Panc1 (cell line): ENCODE data around the gene SCG5. TPM values are rescaled to one million over a fixed set of nuclear protein-coding genes. Genes with fewer than 3 reads are reported as not detected.

Experiments
- ATAC-seq: fragments of 200-7000 bp; cut with Tn5 transposase; 2 replicates; pipeline ENCODE4 v1.9.1; 2020; ENCODE audit warnings: mild to moderate bottlenecking, moderate library complexity
- BruUV-seq: library from RNA; stranded (reverse); fragments of 400-500 nt; replicated peaks from 2 replicates; lab custom pipeline; 2021; lab: Mats Ljungman, UMichigan
- CTCF ChIA-PET: fragments of 300-600 bp; sonication (Branson Sonifier 250); formaldehyde crosslinking; loops from one replicate; lab custom pipeline; 2022; ENCODE audit warnings: antibody characterized with exemption; lab: Charles Lee
- POLR2A ChIA-PET: fragments of 300-600 bp; sonication (Branson Sonifier 250); formaldehyde crosslinking; loops from one replicate; lab custom pipeline; 2022; ENCODE audit warnings: antibody characterized with exemption; lab: Charles Lee
- DNase-seq: peaks from one replicate; pipeline ENCODE4 v3.0.0-alpha.2; 2010; ENCODE audit warnings: low read depth, low spot score
- H3K27ac ChIP-seq: 2 replicates; pipeline ENCODE4 v1.5.1; 2011; ENCODE audit warnings: mild to moderate bottlenecking, low read length, inconsistent platforms
- H3K27me3 ChIP-seq: fragments of 200-500 bp; sonication (Bioruptor generic); 2 replicates; pipeline ENCODE4 v1.6.0; 2014; ENCODE audit warnings: low read length, inconsistent platforms; ENCODE audit not compliant: control insufficient read depth, insufficient read depth
- H3K36me3 ChIP-seq: fragments of 200-500 bp; sonication (Bioruptor generic); 2 replicates; pipeline ENCODE4 v1.5.1; 2014; ENCODE audit warnings: inconsistent platforms, mild to moderate bottlenecking, low read length, moderate library complexity; ENCODE audit not compliant: control insufficient read depth, insufficient read depth
- H3K4me1 ChIP-seq: 2 replicates; pipeline ENCODE4 v1.5.1; 2011; ENCODE audit warnings: inconsistent platforms, mild to moderate bottlenecking, low read length, moderate library complexity; ENCODE audit not compliant: control insufficient read depth, insufficient read depth
- H3K4me3 ChIP-seq, 2 experiments: 2 replicates each; pipeline ENCODE4 v1.5.1; 2011 to 2012; ENCODE audit warnings: low read depth in 2 of 2, low read length in 2 of 2, mild to moderate bottlenecking in 2 of 2, inconsistent platforms in 1 of 2, moderate library complexity in 1 of 2
- H3K9me3 ChIP-seq: fragments of 200-500 bp; sonication (Bioruptor generic); 2 replicates; pipeline ENCODE4 v1.5.1; 2014; ENCODE audit warnings: low read depth, mild to moderate bottlenecking, inconsistent platforms, low read length, moderate library complexity; ENCODE audit not compliant: control insufficient read depth, insufficient read depth
- POLR2AphosphoS5 ChIP-seq: IDR thresholded peaks from 2 replicates; pipeline ENCODE4 v1.6.1; 2012; ENCODE audit warnings: mild to moderate bottlenecking, low read depth, low read length, moderate library complexity
- SIN3A ChIP-seq: IDR thresholded peaks from 2 replicates; pipeline ENCODE4 v1.6.1; 2012; ENCODE audit warnings: low read depth, mild to moderate bottlenecking, low read length, moderate library complexity, borderline replicate concordance; ENCODE audit not compliant: insufficient read depth
- TCF7L2 ChIP-seq: IDR thresholded peaks from 2 replicates; pipeline ENCODE4 v1.6.1; 2011; ENCODE audit warnings: mild to moderate bottlenecking, low read depth, low read length, inconsistent platforms
- in situ Hi-C: cut with HindIII; loops from 2 replicates; pipeline ENCODE4 v1.10.0; 2016; ENCODE audit warnings: low sequenced_read_pairs, low pct_unique_long_range_greater_than_20kb
- intact Hi-C: fragments of 100-400 bp; cut with micrococcal nuclease; formaldehyde crosslinking; loops from one replicate; pipeline ENCODE4 v1.10.0; 2022; ENCODE audit not compliant: unreplicated experiment
- total RNA-seq: library from RNA; stranded (reverse); gene quantifications from one replicate; pipeline ENCODE4 v1.2.1, GENCODE V29; 2021; ENCODE audit not compliant: unreplicated experiment
- TF ChIP-seq, protein P1 (sequence below), 2 experiments: IDR thresholded peaks; 2 replicates each; pipeline ENCODE4 v1.6.1; 2011 to 2012; ENCODE audit warnings: low read depth in 2 of 2, control low read depth in 1 of 2, low read length in 1 of 2, mild to moderate bottlenecking in 1 of 2, moderate library complexity in 1 of 2; ENCODE audit not compliant: insufficient read depth in 1 of 2
- TF ChIP-seq, protein P2 (sequence below): fragments of 450-650 bp; IDR thresholded peaks from 2 replicates; pipeline ENCODE4 v1.5.1; 2017; ENCODE audit warnings: mild to moderate bottlenecking

Gene SCG5
- total RNA-seq, 1 experiment from 2014 or later, result 0.67 TPM

DNA sequence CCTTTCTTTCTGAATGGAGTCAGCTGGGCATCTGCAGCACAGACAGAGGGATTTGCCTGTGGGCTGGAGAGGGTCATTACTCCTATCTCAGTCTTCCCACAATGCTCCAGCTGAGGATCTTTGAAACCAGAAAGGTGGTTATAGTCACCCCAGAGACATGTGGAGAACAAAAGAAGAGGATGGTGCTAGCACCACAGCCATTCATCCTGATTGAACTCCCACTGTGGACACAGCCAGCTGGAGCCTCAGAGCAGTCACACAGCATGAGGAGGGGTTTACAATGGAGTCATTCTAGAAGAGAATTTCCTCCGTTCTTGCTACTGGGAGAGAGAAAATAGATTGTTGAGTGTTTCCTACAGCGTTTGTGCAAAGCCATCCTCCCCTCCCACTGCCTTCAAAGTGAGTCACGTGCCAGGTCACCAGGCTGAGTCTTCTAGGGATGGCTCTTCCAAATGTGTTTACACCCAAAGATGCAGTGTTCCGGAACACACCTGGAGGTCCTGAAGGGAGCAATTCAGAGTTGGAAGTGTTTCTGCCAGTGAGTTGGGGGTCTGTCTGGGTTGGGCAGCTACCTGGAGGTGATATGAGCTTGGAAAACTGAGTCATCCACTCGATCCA is 57.4 kb downstream of the SCG5 start:
- Histone ChIP-seq H3K4me3 (no peak overlapping the region), H3K4me1 (no peaks in the 10 kb centered on the region), H3K27me3 (no peaks in the 10 kb centered on the region), H3K36me3 (no peaks in the 10 kb centered on the region), H3K9me3 (no peaks in the 10 kb centered on the region), H3K27ac (no peak overlapping the region)
- BruUV-seq, result no TSS peak
- ATAC-seq, result no peak
- POLR2A ChIA-PET, result no interaction called here
- TF ChIP-seq TCF7L2, result no peak
- TF ChIP-seq SIN3A, result no peak
- TF ChIP-seq POLR2AphosphoS5, result no peak
- in situ Hi-C loops, result no loop called here
- intact Hi-C loops, result no loop called here
- CTCF ChIA-PET, result no interaction called here
- DNase-seq, result no peak

GRCh38 chr15:32700501-32701150 is 59.1 kb downstream of the SCG5 start:
- no peak overlapping the region for H3K27ac ChIP-seq
- ChIA-PET CTCF (no interaction called here), POLR2A (interaction anchor here (0.7 kb wide), 1 partner anchor 1759 kb away, joined by 3 read pairs; no protein-coding TSS in a partner anchor)
- BruUV-seq, result no TSS peak
- no peak for ATAC-seq
- in situ Hi-C loops (no loop called here), intact Hi-C loops (no loop called here)
- no peak for DNase-seq
- TF ChIP-seq, protein P1, sequence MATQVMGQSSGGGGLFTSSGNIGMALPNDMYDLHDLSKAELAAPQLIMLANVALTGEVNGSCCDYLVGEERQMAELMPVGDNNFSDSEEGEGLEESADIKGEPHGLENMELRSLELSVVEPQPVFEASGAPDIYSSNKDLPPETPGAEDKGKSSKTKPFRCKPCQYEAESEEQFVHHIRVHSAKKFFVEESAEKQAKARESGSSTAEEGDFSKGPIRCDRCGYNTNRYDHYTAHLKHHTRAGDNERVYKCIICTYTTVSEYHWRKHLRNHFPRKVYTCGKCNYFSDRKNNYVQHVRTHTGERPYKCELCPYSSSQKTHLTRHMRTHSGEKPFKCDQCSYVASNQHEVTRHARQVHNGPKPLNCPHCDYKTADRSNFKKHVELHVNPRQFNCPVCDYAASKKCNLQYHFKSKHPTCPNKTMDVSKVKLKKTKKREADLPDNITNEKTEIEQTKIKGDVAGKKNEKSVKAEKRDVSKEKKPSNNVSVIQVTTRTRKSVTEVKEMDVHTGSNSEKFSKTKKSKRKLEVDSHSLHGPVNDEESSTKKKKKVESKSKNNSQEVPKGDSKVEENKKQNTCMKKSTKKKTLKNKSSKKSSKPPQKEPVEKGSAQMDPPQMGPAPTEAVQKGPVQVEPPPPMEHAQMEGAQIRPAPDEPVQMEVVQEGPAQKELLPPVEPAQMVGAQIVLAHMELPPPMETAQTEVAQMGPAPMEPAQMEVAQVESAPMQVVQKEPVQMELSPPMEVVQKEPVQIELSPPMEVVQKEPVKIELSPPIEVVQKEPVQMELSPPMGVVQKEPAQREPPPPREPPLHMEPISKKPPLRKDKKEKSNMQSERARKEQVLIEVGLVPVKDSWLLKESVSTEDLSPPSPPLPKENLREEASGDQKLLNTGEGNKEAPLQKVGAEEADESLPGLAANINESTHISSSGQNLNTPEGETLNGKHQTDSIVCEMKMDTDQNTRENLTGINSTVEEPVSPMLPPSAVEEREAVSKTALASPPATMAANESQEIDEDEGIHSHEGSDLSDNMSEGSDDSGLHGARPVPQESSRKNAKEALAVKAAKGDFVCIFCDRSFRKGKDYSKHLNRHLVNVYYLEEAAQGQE (IDR thresholded peaks at IDR 0.05; ENCODE audit: insufficient read depth in 1 of 2, low read depth in 2 of 2, low read length in 1 of 2), result no peak
- TF ChIP-seq, protein P2, sequence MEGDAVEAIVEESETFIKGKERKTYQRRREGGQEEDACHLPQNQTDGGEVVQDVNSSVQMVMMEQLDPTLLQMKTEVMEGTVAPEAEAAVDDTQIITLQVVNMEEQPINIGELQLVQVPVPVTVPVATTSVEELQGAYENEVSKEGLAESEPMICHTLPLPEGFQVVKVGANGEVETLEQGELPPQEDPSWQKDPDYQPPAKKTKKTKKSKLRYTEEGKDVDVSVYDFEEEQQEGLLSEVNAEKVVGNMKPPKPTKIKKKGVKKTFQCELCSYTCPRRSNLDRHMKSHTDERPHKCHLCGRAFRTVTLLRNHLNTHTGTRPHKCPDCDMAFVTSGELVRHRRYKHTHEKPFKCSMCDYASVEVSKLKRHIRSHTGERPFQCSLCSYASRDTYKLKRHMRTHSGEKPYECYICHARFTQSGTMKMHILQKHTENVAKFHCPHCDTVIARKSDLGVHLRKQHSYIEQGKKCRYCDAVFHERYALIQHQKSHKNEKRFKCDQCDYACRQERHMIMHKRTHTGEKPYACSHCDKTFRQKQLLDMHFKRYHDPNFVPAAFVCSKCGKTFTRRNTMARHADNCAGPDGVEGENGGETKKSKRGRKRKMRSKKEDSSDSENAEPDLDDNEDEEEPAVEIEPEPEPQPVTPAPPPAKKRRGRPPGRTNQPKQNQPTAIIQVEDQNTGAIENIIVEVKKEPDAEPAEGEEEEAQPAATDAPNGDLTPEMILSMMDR, result no peak
- no peak for TF ChIP-seq POLR2AphosphoS5
- H3K4me1 ChIP-seq, result no peaks in the 10 kb centered on the region
- H3K27me3 ChIP-seq, result no peaks in the 10 kb centered on the region; the same call in 1 of the 2 replicates
- no peaks in the 10 kb centered on the region for H3K36me3 ChIP-seq
- no peaks in the 10 kb centered on the region for H3K9me3 ChIP-seq
- no peak overlapping the region for H3K4me3 ChIP-seq

- in situ Hi-C loops (no loop called here), intact Hi-C loops (no loop called here)
- ATAC-seq (no peak), DNase-seq (no peak)
- Histone ChIP-seq H3K27me3 (no peaks in the 10 kb centered on the region; the same call in 1 of the 2 replicates), H3K27ac (no peak overlapping the region), H3K9me3 (no peaks in the 10 kb centered on the region), H3K4me3 (no peak overlapping the region), H3K4me1 (no peaks in the 10 kb centered on the region), H3K36me3 (no peaks in the 10 kb centered on the region)
- no TSS peak for BruUV-seq
- ChIA-PET CTCF (no interaction called here), POLR2A (no interaction called here)
- TF ChIP-seq, protein P2, result no peak
- TF ChIP-seq POLR2AphosphoS5 (no peak), TCF7L2 (no peak), SIN3A (no peak)
- TF ChIP-seq, protein P1 (IDR thresholded peaks at IDR 0.05; ENCODE audit: insufficient read depth in 1 of 2, low read depth in 2 of 2, low read length in 1 of 2), result no peak
Observed at GRCh38 chr15:32701863-32702262, 60.4 kb downstream of the SCG5 start.
